H9 (cell line): ENCODE results near the gene SLC25A26. TPM values are rescaled to one million over a fixed set of nuclear protein-coding genes. Genes with fewer than 3 reads are reported as not detected.

Experiments used
- DNase-seq: peaks from one replicate; pipeline ENCODE4 v3.0.0-alpha.2; 2017
- H2AFZ ChIP-seq: one replicate; pipeline ENCODE4 v1.6.1; 2013; ENCODE audit warnings: mild to moderate bottlenecking, low read length, control low read depth, moderate library complexity
- H2AK5ac ChIP-seq: 2 replicates; pipeline ENCODE4 v1.6.1; 2013; ENCODE audit warnings: low read length, control low read depth, mixed read lengths; ENCODE audit not compliant: insufficient read length
- H2BK120ac ChIP-seq: one replicate; pipeline ENCODE4 v1.6.1; 2013; ENCODE audit warnings: low read depth, mild to moderate bottlenecking, low read length, control low read depth, inconsistent platforms; ENCODE audit not compliant: poor library complexity, severe bottlenecking
- H2BK12ac ChIP-seq: 2 replicates; pipeline ENCODE4 v1.6.1; 2013; ENCODE audit warnings: low read length, control low read depth, mixed read lengths, low read depth; ENCODE audit not compliant: insufficient read length
- H2BK15ac ChIP-seq: 2 replicates; pipeline ENCODE4 v1.6.1; 2013; ENCODE audit warnings: low read depth, low read length, control low read depth
- H2BK20ac ChIP-seq: one replicate; pipeline ENCODE4 v1.6.1; 2013; ENCODE audit warnings: low read depth, mild to moderate bottlenecking, low read length, control low read depth, inconsistent platforms; ENCODE audit not compliant: poor library complexity, severe bottlenecking
- H2BK5ac ChIP-seq: 2 replicates; pipeline ENCODE4 v1.6.1; 2013; ENCODE audit warnings: low read length, control low read depth, mixed read lengths; ENCODE audit not compliant: insufficient read length
- H3K14ac ChIP-seq: 2 replicates; pipeline ENCODE4 v1.6.1; 2013; ENCODE audit warnings: low read length, control low read depth; ENCODE audit not compliant: insufficient read depth
- H3K18ac ChIP-seq: 2 replicates; pipeline ENCODE4 v1.6.1; 2013; ENCODE audit warnings: low read depth, mild to moderate bottlenecking, mixed read lengths, low read length, control low read depth; ENCODE audit not compliant: insufficient read length
- H3K23ac ChIP-seq: 2 replicates; pipeline ENCODE4 v1.6.1; 2013; ENCODE audit warnings: low read length, control low read depth, mixed read lengths, low read depth; ENCODE audit not compliant: insufficient read length
- H3K23me2 ChIP-seq: 2 replicates; pipeline ENCODE4 v1.6.1; 2013; ENCODE audit warnings: low read depth, mild to moderate bottlenecking, mixed read lengths, low read length, control low read depth; ENCODE audit not compliant: insufficient read length, poor library complexity, severe bottlenecking
- H3K27ac ChIP-seq: 2 replicates; pipeline ENCODE4 v1.5.1; 2013; ENCODE audit warnings: low read length, control low read depth, mixed read lengths, low read depth; ENCODE audit not compliant: insufficient read length
- H3K27me3 ChIP-seq: 2 replicates; pipeline ENCODE4 v1.6.1; 2013; ENCODE audit warnings: low read length, control low read depth, inconsistent platforms; ENCODE audit not compliant: insufficient read depth
- H3K4ac ChIP-seq: 2 replicates; pipeline ENCODE4 v1.6.1; 2013; ENCODE audit warnings: low read depth, mild to moderate bottlenecking, control low read depth, inconsistent platforms, low read length, moderate library complexity
- H3K4me1 ChIP-seq: 2 replicates; pipeline ENCODE4 v1.6.1; 2013; ENCODE audit warnings: low read length, control low read depth, inconsistent platforms; ENCODE audit not compliant: insufficient read depth
- H3K4me2 ChIP-seq: 2 replicates; pipeline ENCODE4 v1.6.1; 2013; ENCODE audit warnings: low read length, control low read depth, mixed read lengths; ENCODE audit not compliant: insufficient read length, insufficient read depth
- H3K56ac ChIP-seq: 2 replicates; pipeline ENCODE4 v1.6.1; 2013; ENCODE audit warnings: low read depth, mild to moderate bottlenecking, mixed read lengths, low read length, control low read depth; ENCODE audit not compliant: insufficient read length
- H3K79me1 ChIP-seq: 2 replicates; pipeline ENCODE4 v1.6.1; 2013; ENCODE audit warnings: low read depth, mild to moderate bottlenecking, moderate library complexity, low read length, control low read depth, inconsistent platforms; ENCODE audit not compliant: insufficient read depth, poor library complexity, severe bottlenecking
- H3K79me2 ChIP-seq: 2 replicates; pipeline ENCODE4 v1.6.1; 2013; ENCODE audit warnings: low read length, control low read depth, inconsistent platforms; ENCODE audit not compliant: insufficient read depth
- H3K9ac ChIP-seq: 2 replicates; pipeline ENCODE4 v1.6.1; 2013; ENCODE audit warnings: low read length, control low read depth, mixed read lengths; ENCODE audit not compliant: insufficient read length; ENCODE audit errors: extremely low read depth
- H3K9me3 ChIP-seq: one replicate; pipeline ENCODE4 v1.6.1; 2013; ENCODE audit warnings: low read depth, low read length, inconsistent platforms; ENCODE audit not compliant: control insufficient read depth
- H3T11ph ChIP-seq: one replicate; pipeline ENCODE4 v1.6.1; 2013; ENCODE audit warnings: mild to moderate bottlenecking, low read length, control low read depth, inconsistent platforms
- H4K20me1 ChIP-seq: one replicate; pipeline ENCODE4 v1.6.1; 2013; ENCODE audit not compliant: control insufficient read depth, insufficient read length, insufficient read depth
- H4K5ac ChIP-seq: 2 replicates; pipeline ENCODE4 v1.6.1; 2013; ENCODE audit warnings: low read depth, mild to moderate bottlenecking, mixed read lengths, low read length, control low read depth; ENCODE audit not compliant: insufficient read length
- H4K8ac ChIP-seq: replicated peaks from 2 replicates; pipeline ENCODE4 v1.6.1; 2013; ENCODE audit warnings: low read length, control low read depth, mixed read lengths, low read depth; ENCODE audit not compliant: insufficient read length
- H4K91ac ChIP-seq: 2 replicates; pipeline ENCODE4 v1.6.1; 2013; ENCODE audit warnings: low read depth, mild to moderate bottlenecking, moderate library complexity, mixed read lengths, low read length, control low read depth; ENCODE audit not compliant: insufficient read length
- H3K27ac Mint-ChIP-seq, 3 experiments: 2 replicates in 2 of 3; 3 replicates in 1 of 3; pipeline ENCODE4 v1.8.0; 2020 to 2021; ENCODE audit warnings: mixed read lengths in 3 of 3, mild to moderate bottlenecking in 1 of 3, moderate library complexity in 1 of 3
- H3K27me3 Mint-ChIP-seq: 2 replicates; pipeline ENCODE4 v1.8.0; 2021; ENCODE audit warnings: low read depth, mild to moderate bottlenecking, moderate library complexity, mixed read lengths
- H3K36me3 Mint-ChIP-seq, 3 experiments: 2 replicates in 2 of 3; 3 replicates in 1 of 3; pipeline ENCODE4 v1.8.0; 2020 to 2021; ENCODE audit warnings: low read depth in 3 of 3, mixed read lengths in 3 of 3; ENCODE audit not compliant: insufficient read depth in 1 of 3
- H3K4me1 Mint-ChIP-seq, 2 experiments: 2 replicates each; pipeline ENCODE4 v1.8.0; 2020; ENCODE audit warnings: mixed read lengths in 2 of 2
- H3K4me3 Mint-ChIP-seq, 2 experiments: 2 replicates in 1 of 2; 3 replicates in 1 of 2; pipeline ENCODE4 v1.8.0; 2020 to 2021; ENCODE audit warnings: mild to moderate bottlenecking in 2 of 2, mixed read lengths in 2 of 2, moderate library complexity in 1 of 2
- H3K9me3 Mint-ChIP-seq, 2 experiments: 2 replicates in 1 of 2; 3 replicates in 1 of 2; pipeline ENCODE4 v1.8.0; 2020; ENCODE audit warnings: mild to moderate bottlenecking in 2 of 2, mixed read lengths in 2 of 2, moderate library complexity in 1 of 2
- CTCF ChIP-seq: fragments of 200-600 bp; sonication (generic); conservative IDR thresholded peaks from 3 replicates; pipeline ENCODE4 v1.8.0; 2021; ENCODE audit warnings: antibody characterized with exemption, mild to moderate bottlenecking
- WGBS: extraction: QIAGEN DNeasy Blood & Tissue Kit; methylation state at CpG from one replicate; pipeline ENCODE4 v1.1.7; 2013; ENCODE audit warnings: missing lambda C conversion rate, low lambda C conversion rate, mixed read lengths; ENCODE audit not compliant: insufficient read length; ENCODE audit errors: extremely low coverage; 5-methylcytosine and 5-hydroxymethylcytosine counted together
- total RNA-seq: library from RNA; stranded (reverse); gene quantifications from 2 replicates; pipeline ENCODE4 v1.2.1, GENCODE V29; 2021

SLC25A26 gene
- total RNA-seq, 1 experiment from 2014 or later = 30.2 TPM

DNA sequence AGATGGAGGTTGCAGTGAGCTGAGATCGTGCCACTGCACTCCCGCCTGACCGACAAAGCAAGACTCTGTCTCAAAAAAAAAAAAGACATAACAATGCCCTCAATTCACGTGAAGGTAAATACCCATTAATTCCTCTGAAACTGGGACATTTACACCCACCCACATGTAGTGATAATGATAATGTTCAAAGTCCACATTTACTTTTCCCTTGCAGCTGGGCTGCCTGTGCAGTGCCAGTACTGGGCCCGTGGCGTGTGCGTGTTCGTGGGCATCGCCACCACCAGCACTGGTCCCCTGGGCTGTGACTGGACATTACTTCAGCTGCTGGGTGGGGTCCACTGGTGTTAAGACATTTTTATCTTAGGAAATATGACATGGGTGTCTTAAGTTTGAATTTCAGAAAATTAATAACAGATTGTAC lies 123.6 kb downstream of the SLC25A26 start:
- H3K4me1 Mint-ChIP-seq = peaks cover 10 to 12% of the 10 kb centered on the region in 2 experiments
- no peak overlapping the region for H4K5ac ChIP-seq
- no peak overlapping the region for H3K14ac ChIP-seq
- no peak overlapping the region for H3K18ac ChIP-seq
- DNase-seq = no peak
- H2AK5ac ChIP-seq = no peak overlapping the region
- no peak overlapping the region for H2BK120ac ChIP-seq
- no peak overlapping the region for H2BK12ac ChIP-seq
- no peak overlapping the region for H4K91ac ChIP-seq
- H3K79me2 ChIP-seq = no peaks in the 10 kb centered on the region
- H3K9ac ChIP-seq = no peak overlapping the region
- no peak overlapping the region for H3K4me2 ChIP-seq
- no peak overlapping the region for H3K23ac ChIP-seq
- H3K4ac ChIP-seq = no peak overlapping the region
- no peaks in the 10 kb centered on the region for H3K79me1 ChIP-seq
- H3K27ac ChIP-seq = no peak overlapping the region
- H3K27me3 ChIP-seq = no peaks in the 10 kb centered on the region
- no peak overlapping the region for H4K8ac ChIP-seq
- H3T11ph ChIP-seq = no peak overlapping the region
- no peaks in the 10 kb centered on the region for H3K23me2 ChIP-seq
- no peaks in the 10 kb centered on the region for H3K9me3 ChIP-seq
- H3K9me3 Mint-ChIP-seq = no peaks in the 10 kb centered on the region
- H3K4me1 ChIP-seq = no peaks in the 10 kb centered on the region
- H3K27me3 Mint-ChIP-seq = no peaks in the 10 kb centered on the region
- TF ChIP-seq CTCF = no peak
- no peak overlapping the region for H2BK15ac ChIP-seq
- H2BK5ac ChIP-seq = no peak overlapping the region
- H2AFZ ChIP-seq = no peak overlapping the region
- H4K20me1 ChIP-seq = no peaks in the 10 kb centered on the region
- no CpG with 5 or more reads among the region's 9 CpGs for WGBS
- peaks cover 10 to 16% (median 12%) of the 10 kb centered on the region in 3 experiments for H3K36me3 Mint-ChIP-seq
- H3K56ac ChIP-seq = no peak overlapping the region
- H3K4me3 Mint-ChIP-seq = no peak overlapping the region
- no peak overlapping the region for H3K27ac Mint-ChIP-seq
- H2BK20ac ChIP-seq = no peak overlapping the region
